Prostate gland (tissue), 2 donors: ENCODE results near the gene GPAT3. TPM values are rescaled to one million over a fixed set of nuclear protein-coding genes. Genes with fewer than 3 reads are reported as not detected.

ENCODE experiments used
- DNase-seq: peaks from one replicate; pipeline ENCODE4 v3.0.0-alpha.2; 2019; ENCODE audit warnings: low spot score
- H3K27ac ChIP-seq, 2 donors: fragments of 200-600 bp; sonication (generic); 2 replicates each; pipeline ENCODE4 v1.5.1; 2017 to 2019
- H3K27me3 ChIP-seq: fragments of 200-600 bp; sonication (generic); replicated peaks from 2 replicates; pipeline ENCODE4 v1.5.1; 2019; ENCODE audit not compliant: insufficient read depth
- H3K36me3 ChIP-seq, 2 donors: fragments of 200-600 bp; sonication (generic); 1 replicate in 1 of 2; 2 replicates in 1 of 2; pipeline versions ENCODE4 v1.5.1 to v1.8.1; 2017 to 2019
- H3K4me1 ChIP-seq: fragments of 200-600 bp; sonication (generic); replicated peaks from 2 replicates; pipeline ENCODE4 v1.5.1; 2019
- H3K4me3 ChIP-seq, 2 donors: fragments of 200-600 bp; sonication (generic); 2 replicates each; pipeline ENCODE4 v1.5.1; 2017 to 2019
- H3K9me3 ChIP-seq: fragments of 200-600 bp; sonication (generic); 2 replicates; pipeline ENCODE4 v1.5.1; 2017
- CTCF ChIP-seq, 4 experiments: fragments of 200-600 bp in 2 of 4; fragments of 450-650 bp in 2 of 4; sonication (generic) in 2 of 4; IDR thresholded peaks; 1 replicate in 3 of 4; 2 replicates in 1 of 4; pipeline ENCODE4 v1.5.1; 2016 to 2019; ENCODE audit warnings: antibody characterized with exemption in 4 of 4, mild to moderate bottlenecking in 2 of 4, moderate library complexity in 2 of 4
- POLR2A ChIP-seq: fragments of 450-650 bp; IDR thresholded peaks from one replicate; pipeline ENCODE4 v1.6.1; 2016; ENCODE audit warnings: antibody characterized with exemption, mild to moderate bottlenecking
- POLR2AphosphoS5 ChIP-seq: sonication (generic); formaldehyde crosslinking; IDR thresholded peaks from one replicate; pipeline ENCODE4 v1.6.1; 2017; ENCODE audit warnings: antibody characterized with exemption
- WGBS: methylation state at CpG from one replicate; pipeline ENCODE4 v1.1.5; 2018; 5-methylcytosine and 5-hydroxymethylcytosine counted together
- intact Hi-C: fragments of 100-400 bp; cut with DNase I; formaldehyde crosslinking; loops from one replicate; pipeline ENCODE4 v1.14.2; 2022
- total RNA-seq, 2 donors: library from RNA; depleted of rRNA; stranded (reverse); fragments of >200 nt; gene quantifications; one replicate each; pipeline ENCODE4 v1.1.0, GENCODE V29; 2016

The GPAT3 gene
- total RNA-seq, 2 donors from 2014 or later: 1.2 to 3.7 TPM

- Histone ChIP-seq H3K4me3 (no peak overlapping the region), H3K4me1 (no peaks in the 10 kb centered on the region), H3K27ac (no peak overlapping the region), H3K9me3 (no peaks in the 10 kb centered on the region), H3K36me3 (no peaks in the 10 kb centered on the region), H3K27me3 (no peaks in the 10 kb centered on the region)
- intact Hi-C loops: no loop called here
- DNase-seq: no peak
- 71% methylated on average over 4 of the region's 4 CpGs for WGBS
- TF ChIP-seq CTCF (IDR thresholded peaks at IDR 0.05): no peak
- TF ChIP-seq POLR2AphosphoS5: no peak
- TF ChIP-seq POLR2A: no peak
Measured at GRCh38 chr4:83591056-83591455, 55.1 kb downstream of the GPAT3 start.

- WGBS: 100% methylated on average over 1 of the region's 1 CpG
- Histone ChIP-seq H3K36me3 (no peaks in the 10 kb centered on the region), H3K9me3 (no peaks in the 10 kb centered on the region), H3K4me3 (no peak overlapping the region), H3K4me1 (no peaks in the 10 kb centered on the region), H3K27ac (no peak overlapping the region), H3K27me3 (no peaks in the 10 kb centered on the region)
- intact Hi-C loops: no loop called here
- TF ChIP-seq POLR2AphosphoS5 (no peak), CTCF (IDR thresholded peaks at IDR 0.05) (no peak), POLR2A (no peak)
- DNase-seq: no peak
Measured at GRCh38 chr4:83591730-83592129, 55.8 kb downstream of the GPAT3 start.

GRCh38 chr4:83599183-83599582 lies 63.3 kb downstream of the GPAT3 start:
- Histone ChIP-seq H3K36me3 (no peaks in the 10 kb centered on the region), H3K27ac (no peak overlapping the region), H3K4me1 (no peaks in the 10 kb centered on the region), H3K27me3 (no peaks in the 10 kb centered on the region), H3K4me3 (no peak overlapping the region), H3K9me3 (no peaks in the 10 kb centered on the region)
- DNase-seq: no peak
- intact Hi-C loops: no loop called here
- WGBS: 72% methylated on average over 1 of the region's 1 CpG
- TF ChIP-seq POLR2A: no peak
- no peak for TF ChIP-seq CTCF (IDR thresholded peaks at IDR 0.05)

- H3K9me3 ChIP-seq: no peaks in the 10 kb centered on the region
- intact Hi-C loops: no loop called here
- no peaks in the 10 kb centered on the region for H3K4me1 ChIP-seq
- 83% methylated on average over 3 of the region's 3 CpGs for WGBS
- no peak overlapping the region for H3K4me3 ChIP-seq
- TF ChIP-seq POLR2AphosphoS5 (no peak), POLR2A (no peak), CTCF (IDR thresholded peaks at IDR 0.05) (no peak)
- H3K36me3 ChIP-seq: no peaks in the 10 kb centered on the region
- no peaks in the 10 kb centered on the region for H3K27me3 ChIP-seq
- DNase-seq: no peak
- H3K27ac ChIP-seq: no peak overlapping the region
Measured at GRCh38 chr4:83603129-83603528, 67.2 kb downstream of the GPAT3 start.

GRCh38 chr4:83604321-83604720 lies 68.4 kb downstream of the GPAT3 start:
- no peaks in the 10 kb centered on the region for H3K36me3 ChIP-seq
- H3K9me3 ChIP-seq: no peaks in the 10 kb centered on the region
- intact Hi-C loops: no loop called here
- H3K27me3 ChIP-seq: no peaks in the 10 kb centered on the region
- no peak for DNase-seq
- no peak overlapping the region for H3K4me3 ChIP-seq
- no peaks in the 10 kb centered on the region for H3K4me1 ChIP-seq
- no peak overlapping the region for H3K27ac ChIP-seq
- no peak for TF ChIP-seq POLR2A
- no peak for TF ChIP-seq CTCF (IDR thresholded peaks at IDR 0.05)
- no peak for TF ChIP-seq POLR2AphosphoS5
- 79% methylated on average over 2 of the region's 2 CpGs for WGBS
